NCI-H1694 treated with DMSO at 0.1 percent for 48 hours (cell line): ENCODE measurements around the gene RNF25.

Experiments
- DNase-seq: peaks from one replicate; lab custom pipeline; 2025; lab: John Stamatoyannopoulos, UW

The RNF25 gene

DNA sequence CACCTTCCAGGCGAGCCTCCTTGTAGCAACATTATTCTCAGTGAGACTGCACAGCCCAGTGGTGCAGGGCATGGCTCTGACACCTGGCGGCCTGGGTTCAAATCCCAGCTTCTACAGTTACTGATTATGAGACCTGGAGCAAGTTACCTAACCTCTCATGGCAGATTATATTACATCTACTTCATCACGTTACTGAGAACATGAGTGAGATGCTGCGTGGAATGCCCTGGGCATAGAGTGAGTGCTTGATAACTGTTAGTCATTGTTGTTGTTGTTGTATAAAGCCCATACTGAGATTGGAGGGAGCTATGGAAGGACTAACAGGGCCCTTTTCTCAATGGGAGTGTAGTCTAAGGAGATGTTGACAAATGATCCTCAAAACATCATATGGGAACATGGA, 45.4 kb downstream of the RNF25 start:
- DNase-seq: no peak

GRCh38 chr2:218623366-218623705, 48.5 kb downstream of the RNF25 start:
- DNase-seq: no peak

DNA sequence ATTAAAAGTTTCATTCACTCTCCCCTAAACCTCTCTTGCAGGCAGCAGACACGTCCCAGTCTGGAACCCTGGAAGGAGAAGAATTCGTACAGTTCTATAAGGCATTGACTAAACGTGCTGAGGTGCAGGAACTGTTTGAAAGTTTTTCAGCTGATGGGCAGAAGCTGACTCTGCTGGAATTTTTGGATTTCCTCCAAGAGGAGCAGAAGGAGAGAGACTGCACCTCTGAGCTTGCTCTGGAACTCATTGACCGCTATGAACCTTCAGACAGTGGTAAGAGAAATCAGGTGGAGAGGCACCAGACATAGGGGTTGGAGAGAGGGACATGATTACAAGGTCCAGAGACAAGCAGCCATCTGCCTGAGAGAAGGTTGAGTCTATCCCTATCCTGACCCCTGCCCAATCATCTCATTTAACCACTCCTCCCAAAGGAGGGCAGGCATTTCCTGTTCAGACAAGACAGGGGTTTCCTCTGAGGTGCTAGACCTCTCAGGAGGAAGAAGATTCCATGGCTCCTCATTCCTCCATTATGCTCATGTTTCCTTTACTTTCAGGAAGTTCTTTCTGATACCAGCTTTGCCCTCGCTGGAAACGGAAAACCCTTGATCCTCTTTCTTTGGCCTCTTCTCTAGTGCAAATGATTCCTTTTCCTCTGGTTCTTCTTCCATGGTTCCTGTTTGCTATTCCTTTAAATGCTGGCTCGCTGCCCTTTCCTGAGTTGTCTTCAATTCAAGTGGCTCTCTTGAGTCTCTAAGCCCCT, 49.0 kb downstream of the RNF25 start:
- no peak for DNase-seq

DNA sequence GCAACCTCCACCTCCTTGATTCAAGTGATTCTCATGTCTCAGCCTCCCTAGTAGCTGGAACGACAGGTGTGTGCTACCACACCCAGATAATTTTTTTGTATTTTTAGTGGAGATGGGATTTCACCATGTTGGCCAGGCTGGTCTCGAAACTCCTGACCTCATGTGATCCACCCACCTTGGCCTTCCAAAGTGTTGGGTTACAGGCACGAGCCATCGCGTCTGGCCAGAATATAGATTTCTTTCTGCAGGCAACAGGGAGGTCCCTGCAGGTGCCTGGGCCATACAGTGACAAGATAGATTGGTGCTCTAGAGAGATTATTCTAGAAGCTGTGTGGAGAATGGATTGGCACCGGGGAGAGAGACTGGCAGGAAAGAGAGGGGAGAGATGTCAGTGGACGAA, 50.8 kb downstream of the RNF25 start:
- no peak for DNase-seq

DNA sequence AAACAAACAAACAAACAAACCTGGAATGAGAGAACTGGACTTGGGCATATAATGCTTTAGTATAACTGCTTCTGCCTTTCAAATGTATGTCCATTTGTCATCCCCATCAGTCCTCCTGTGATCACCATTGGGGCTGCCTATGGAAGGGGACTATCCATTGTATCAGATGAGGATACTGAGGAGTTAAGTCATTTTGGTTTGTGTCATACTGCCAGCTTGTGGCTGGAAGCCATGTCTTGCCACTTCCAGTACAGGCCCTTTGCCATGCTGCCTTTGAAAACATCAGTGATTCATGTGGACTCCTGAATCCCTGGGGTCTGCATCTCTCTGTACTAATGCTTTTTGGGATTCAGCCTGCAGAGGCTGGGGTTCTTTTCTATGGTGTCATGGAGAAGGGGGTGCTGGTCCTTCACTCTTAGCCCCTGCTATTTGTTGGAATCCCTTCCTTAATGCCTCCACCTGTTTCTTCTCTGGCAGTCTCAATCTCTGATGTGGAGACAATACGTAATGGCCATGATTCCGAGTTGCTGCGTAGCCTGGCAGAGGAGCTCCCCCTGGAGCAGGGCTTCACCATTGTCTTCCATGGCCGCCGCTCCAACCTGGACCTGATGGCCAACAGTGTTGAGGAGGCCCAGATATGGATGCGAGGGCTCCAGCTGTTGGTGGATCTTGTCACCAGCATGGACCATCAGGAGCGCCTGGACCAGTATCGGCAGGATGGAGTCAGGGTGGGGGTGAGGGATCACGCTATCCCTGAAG, 53.5 kb downstream of the RNF25 start:
- DNase-seq: peak; percentile 34

DNA sequence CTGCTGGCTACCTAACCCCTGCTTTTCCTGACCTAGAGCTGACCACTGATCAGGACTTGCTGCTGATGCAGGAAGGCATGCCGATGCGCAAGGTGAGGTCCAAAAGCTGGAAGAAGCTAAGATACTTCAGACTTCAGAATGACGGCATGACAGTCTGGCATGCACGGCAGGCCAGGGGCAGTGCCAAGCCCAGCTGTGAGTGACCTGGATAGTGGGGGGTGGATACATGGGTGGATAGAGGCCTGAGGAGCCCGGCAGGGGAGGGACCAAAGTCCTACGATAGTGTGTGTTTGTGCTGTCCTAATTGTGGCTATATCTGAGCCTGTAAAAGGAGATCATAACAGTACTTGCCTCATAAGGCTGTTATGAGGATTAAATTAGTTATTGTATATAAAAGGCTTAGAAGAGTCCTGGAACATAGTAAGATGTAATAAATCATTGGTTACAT, 55.9 kb downstream of the RNF25 start:
- DNase-seq: no peak
